HepG2 (cell line): ENCODE results near the gene NUP93. TPM values are rescaled to one million over a fixed set of nuclear protein-coding genes. Genes with fewer than 3 reads are reported as not detected.

Experiments used
- KLF15 ChIP-seq: sonication (generic); formaldehyde crosslinking; IDR thresholded peaks from 2 replicates; pipeline ENCODE4 v1.8.1; 2023; ENCODE audit warnings: borderline replicate concordance, mild to moderate bottlenecking, inconsistent platforms, missing genetic modification reagents, mixed read lengths
- MIER2 ChIP-seq: IDR thresholded peaks from 2 replicates; pipeline ENCODE4 v1.6.1; 2016; ENCODE audit warnings: missing biosample characterization, missing genetic modification reagents
- RARA ChIP-seq: IDR thresholded peaks from 2 replicates; pipeline ENCODE4 v1.6.1; 2016; ENCODE audit warnings: missing genetic modification reagents, missing compliant biosample characterization
- TGIF2 ChIP-seq: IDR thresholded peaks from 2 replicates; pipeline ENCODE4 v1.6.1; 2016; ENCODE audit warnings: control low read depth, missing compliant biosample characterization
- ZNF432 ChIP-seq: sonication (generic); formaldehyde crosslinking; IDR thresholded peaks from 2 replicates; pipeline ENCODE4 v1.5.0; 2020; ENCODE audit warnings: missing genetic modification reagents, mild to moderate bottlenecking, borderline replicate concordance
- ZNF546 ChIP-seq: sonication (generic); formaldehyde crosslinking; conservative IDR thresholded peaks from 2 replicates; pipeline ENCODE4 v1.8.1; 2023; ENCODE audit warnings: mild to moderate bottlenecking, missing genetic modification reagents
- ZNF558 ChIP-seq: sonication (generic); formaldehyde crosslinking; IDR thresholded peaks from 2 replicates; pipeline ENCODE4 v1.9.0; 2022; ENCODE audit warnings: mild to moderate bottlenecking, missing genetic modification reagents, borderline replicate concordance
- ZNF724P ChIP-seq: sonication (generic); formaldehyde crosslinking; IDR thresholded peaks from 2 replicates; pipeline ENCODE4 v1.8.0; 2022; ENCODE audit warnings: missing genetic modification reagents, borderline replicate concordance
- polyA plus RNA-seq, 8 experiments: library from polyadenylated mRNA; depleted of rRNA in 3 of 8; stranded (reverse) in 7 of 8; unstranded in 1 of 8; fragments of >200 nt; fragmentation: Illumina TruSeq in 4 of 8; extraction: Trizol in 4 of 8; gene quantifications; 2 replicates each; pipeline versions ENCODE4 v1.2.1 to v1.2.3, GENCODE V29; 2011 to 2016; ENCODE audit warnings: low read depth in 4 of 8, missing spikeins in 1 of 8, mixed read lengths in 1 of 8; ENCODE audit not compliant: insufficient read depth in 1 of 8
- total RNA-seq, 5 experiments: library from RNA; depleted of rRNA; stranded (reverse); fragments of >200 nt; fragmentation: Illumina TruSeq; extraction: Trizol; gene quantifications; 2 replicates each; pipeline ENCODE4 v1.2.3, GENCODE V29; 2016; ENCODE audit warnings: low read depth in 1 of 5
- TF ChIP-seq, protein P1 (sequence below): sonication (generic); formaldehyde crosslinking; IDR thresholded peaks from 2 replicates; pipeline ENCODE4 v1.9.0; 2022; ENCODE audit warnings: missing genetic modification reagents, mild to moderate bottlenecking, borderline replicate concordance
- TF ChIP-seq, protein P2 (sequence below): sonication (generic); formaldehyde crosslinking; IDR thresholded peaks from 2 replicates; pipeline ENCODE4 v1.4.0; 2020; ENCODE audit warnings: mild to moderate bottlenecking, missing genetic modification reagents
- TF ChIP-seq, protein P3 (sequence below): sonication (generic); formaldehyde crosslinking; conservative IDR thresholded peaks from 2 replicates; pipeline ENCODE4 v1.8.0; 2022; ENCODE audit warnings: missing genetic modification reagents
- TF ChIP-seq, protein P4 (sequence below): sonication (generic); formaldehyde crosslinking; conservative IDR thresholded peaks from 2 replicates; pipeline ENCODE4 v1.5.0; 2020; ENCODE audit warnings: missing genetic modification reagents

NUP93 gene
- total and polyA plus RNA-seq, 2 of the 13 experiments (the other 11 are each of a cell fraction or from before 2014, with no cell fraction given): 58.5 to 140 TPM

DNA sequence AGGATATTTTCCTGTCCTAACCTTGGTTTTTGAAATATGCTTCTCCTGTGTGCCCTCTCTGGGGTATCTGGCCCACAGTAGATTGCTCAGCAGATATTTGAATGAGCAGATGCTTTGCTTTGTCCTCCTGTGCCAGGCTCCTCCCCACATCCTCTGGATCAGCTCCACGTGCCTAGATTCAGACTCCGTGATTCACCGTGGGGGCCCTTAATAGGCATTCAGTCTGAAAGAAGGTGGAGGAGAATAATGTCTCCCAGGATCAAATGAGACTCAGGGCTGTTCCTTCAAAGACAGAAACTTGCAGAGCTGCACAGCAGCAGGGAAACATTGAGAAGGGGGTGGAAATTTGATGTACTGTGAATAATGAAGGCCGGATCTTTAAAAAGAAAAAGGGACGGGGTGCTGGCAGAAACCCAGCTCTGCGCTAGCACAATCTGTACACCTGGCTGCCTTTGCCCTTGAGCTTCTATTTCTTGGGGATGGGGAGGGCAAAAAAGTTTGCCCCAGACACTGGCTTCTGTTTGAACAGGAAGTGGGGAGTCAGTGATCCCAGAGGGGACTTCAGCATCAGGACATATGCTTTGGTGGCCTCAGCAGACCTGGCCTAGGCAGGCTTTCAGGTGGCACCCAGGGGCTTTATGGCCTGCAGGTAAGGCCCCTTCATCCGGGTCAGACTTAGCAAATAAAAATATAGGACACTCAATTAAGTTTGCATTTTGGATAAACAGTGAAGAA is 119.2 kb downstream of the NUP93 start (continued):
- TF ChIP-seq ZNF546 (no peak), ZNF432 (CRISPR knock-in tag) (no peak), ZNF558 (CRISPR knock-in tag) (no peak; the same call in 1 of the 2 replicates), KLF15 (CRISPR knock-in tag) (no peak), ZNF724P (CRISPR knock-in tag) (no peak), RARA (no peak), TGIF2 (CRISPR knock-in tag) (peak; percentile 43; the same call in 1 of the 2 replicates), MIER2 (CRISPR knock-in tag) (no peak)
- TF ChIP-seq, protein P1, sequence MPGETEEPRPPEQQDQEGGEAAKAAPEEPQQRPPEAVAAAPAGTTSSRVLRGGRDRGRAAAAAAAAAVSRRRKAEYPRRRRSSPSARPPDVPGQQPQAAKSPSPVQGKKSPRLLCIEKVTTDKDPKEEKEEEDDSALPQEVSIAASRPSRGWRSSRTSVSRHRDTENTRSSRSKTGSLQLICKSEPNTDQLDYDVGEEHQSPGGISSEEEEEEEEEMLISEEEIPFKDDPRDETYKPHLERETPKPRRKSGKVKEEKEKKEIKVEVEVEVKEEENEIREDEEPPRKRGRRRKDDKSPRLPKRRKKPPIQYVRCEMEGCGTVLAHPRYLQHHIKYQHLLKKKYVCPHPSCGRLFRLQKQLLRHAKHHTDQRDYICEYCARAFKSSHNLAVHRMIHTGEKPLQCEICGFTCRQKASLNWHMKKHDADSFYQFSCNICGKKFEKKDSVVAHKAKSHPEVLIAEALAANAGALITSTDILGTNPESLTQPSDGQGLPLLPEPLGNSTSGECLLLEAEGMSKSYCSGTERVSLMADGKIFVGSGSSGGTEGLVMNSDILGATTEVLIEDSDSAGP: peak; percentile 31; the same call in 1 of the 2 replicates
- TF ChIP-seq, protein P2, sequence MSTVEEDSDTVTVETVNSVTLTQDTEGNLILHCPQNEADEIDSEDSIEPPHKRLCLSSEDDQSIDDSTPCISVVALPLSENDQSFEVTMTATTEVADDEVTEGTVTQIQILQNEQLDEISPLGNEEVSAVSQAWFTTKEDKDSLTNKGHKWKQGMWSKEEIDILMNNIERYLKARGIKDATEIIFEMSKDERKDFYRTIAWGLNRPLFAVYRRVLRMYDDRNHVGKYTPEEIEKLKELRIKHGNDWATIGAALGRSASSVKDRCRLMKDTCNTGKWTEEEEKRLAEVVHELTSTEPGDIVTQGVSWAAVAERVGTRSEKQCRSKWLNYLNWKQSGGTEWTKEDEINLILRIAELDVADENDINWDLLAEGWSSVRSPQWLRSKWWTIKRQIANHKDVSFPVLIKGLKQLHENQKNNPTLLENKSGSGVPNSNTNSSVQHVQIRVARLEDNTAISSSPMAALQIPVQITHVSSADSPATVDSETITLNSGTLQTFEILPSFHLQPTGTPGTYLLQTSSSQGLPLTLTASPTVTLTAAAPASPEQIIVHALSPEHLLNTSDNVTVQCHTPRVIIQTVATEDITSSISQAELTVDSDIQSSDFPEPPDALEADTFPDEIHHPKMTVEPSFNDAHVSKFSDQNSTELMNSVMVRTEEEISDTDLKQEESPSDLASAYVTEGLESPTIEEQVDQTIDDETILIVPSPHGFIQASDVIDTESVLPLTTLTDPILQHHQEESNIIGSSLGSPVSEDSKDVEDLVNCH: no peak
- TF ChIP-seq, protein P3, sequence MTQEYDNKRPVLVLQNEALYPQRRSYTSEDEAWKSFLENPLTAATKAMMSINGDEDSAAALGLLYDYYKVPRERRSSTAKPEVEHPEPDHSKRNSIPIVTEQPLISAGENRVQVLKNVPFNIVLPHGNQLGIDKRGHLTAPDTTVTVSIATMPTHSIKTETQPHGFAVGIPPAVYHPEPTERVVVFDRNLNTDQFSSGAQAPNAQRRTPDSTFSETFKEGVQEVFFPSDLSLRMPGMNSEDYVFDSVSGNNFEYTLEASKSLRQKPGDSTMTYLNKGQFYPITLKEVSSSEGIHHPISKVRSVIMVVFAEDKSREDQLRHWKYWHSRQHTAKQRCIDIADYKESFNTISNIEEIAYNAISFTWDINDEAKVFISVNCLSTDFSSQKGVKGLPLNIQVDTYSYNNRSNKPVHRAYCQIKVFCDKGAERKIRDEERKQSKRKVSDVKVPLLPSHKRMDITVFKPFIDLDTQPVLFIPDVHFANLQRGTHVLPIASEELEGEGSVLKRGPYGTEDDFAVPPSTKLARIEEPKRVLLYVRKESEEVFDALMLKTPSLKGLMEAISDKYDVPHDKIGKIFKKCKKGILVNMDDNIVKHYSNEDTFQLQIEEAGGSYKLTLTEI (CRISPR knock-in tag): no peak
- TF ChIP-seq, protein P4, sequence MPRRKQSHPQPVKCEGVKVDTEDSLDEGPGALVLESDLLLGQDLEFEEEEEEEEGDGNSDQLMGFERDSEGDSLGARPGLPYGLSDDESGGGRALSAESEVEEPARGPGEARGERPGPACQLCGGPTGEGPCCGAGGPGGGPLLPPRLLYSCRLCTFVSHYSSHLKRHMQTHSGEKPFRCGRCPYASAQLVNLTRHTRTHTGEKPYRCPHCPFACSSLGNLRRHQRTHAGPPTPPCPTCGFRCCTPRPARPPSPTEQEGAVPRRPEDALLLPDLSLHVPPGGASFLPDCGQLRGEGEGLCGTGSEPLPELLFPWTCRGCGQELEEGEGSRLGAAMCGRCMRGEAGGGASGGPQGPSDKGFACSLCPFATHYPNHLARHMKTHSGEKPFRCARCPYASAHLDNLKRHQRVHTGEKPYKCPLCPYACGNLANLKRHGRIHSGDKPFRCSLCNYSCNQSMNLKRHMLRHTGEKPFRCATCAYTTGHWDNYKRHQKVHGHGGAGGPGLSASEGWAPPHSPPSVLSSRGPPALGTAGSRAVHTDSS (CRISPR knock-in tag): 0 out of 2 replicates have a peak, but pooled peaks have one; percentile 33
